ENCODE measurements around the gene KCNQ1OT1. TPM values are rescaled to one million over a fixed set of nuclear protein-coding genes. Genes with fewer than 3 reads are reported as not detected.

KCNQ1OT1 gene
- total and polyA plus RNA-seq, 7 donors = 0.01 to 0.56 (median 0.30) TPM

DNA sequence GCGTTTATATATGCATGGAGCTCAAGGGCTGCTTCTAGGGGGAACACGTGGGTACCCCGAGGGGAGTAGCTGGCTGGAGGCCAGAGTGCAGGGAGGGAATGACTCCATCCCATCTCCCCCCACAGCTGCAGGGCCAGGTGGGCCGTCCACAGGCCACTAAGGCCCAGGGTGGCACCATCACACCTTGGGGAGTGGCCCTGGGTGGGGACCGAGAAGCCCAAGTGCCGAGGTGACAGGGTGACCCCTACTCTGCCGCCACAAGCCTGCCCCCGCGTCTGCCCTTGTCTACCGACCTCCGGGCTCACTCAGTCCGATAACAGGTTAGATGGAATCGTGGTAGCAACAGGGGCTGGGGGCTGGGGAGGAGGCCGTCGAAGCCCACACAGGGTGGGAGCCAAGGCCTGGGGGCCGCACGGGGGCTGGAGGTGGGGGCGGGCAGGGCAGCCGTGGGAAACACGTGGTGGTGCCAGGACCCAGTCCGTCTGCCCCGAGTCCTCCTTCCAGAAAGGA, 125.7 kb downstream of the KCNQ1OT1 start:
- Histone ChIP-seq H3K27me3 (ENCODE audit: insufficient read depth in 3 of 3, low read length in 2 of 3) (no peaks in the 10 kb centered on the region), H3K36me3 (ENCODE audit: insufficient read depth in 1 of 2, low read depth in 1 of 2) (no peaks in the 10 kb centered on the region), H3K4me3 (no peak overlapping the region), H3K9me3 (no peaks in the 10 kb centered on the region), H3K27ac (no peak overlapping the region), H3K4me1 (no peaks in the 10 kb centered on the region)
- intact Hi-C loops (cut with DNase I) = no loop called here
- DNase-seq (peak; percentile 11 to 22), ATAC-seq (no peak)
- 85 to 89% (median 88%) methylated on average over 13 to 22 of the region's 22 CpGs for WGBS, 3 donors
- TF ChIP-seq, protein P1, sequence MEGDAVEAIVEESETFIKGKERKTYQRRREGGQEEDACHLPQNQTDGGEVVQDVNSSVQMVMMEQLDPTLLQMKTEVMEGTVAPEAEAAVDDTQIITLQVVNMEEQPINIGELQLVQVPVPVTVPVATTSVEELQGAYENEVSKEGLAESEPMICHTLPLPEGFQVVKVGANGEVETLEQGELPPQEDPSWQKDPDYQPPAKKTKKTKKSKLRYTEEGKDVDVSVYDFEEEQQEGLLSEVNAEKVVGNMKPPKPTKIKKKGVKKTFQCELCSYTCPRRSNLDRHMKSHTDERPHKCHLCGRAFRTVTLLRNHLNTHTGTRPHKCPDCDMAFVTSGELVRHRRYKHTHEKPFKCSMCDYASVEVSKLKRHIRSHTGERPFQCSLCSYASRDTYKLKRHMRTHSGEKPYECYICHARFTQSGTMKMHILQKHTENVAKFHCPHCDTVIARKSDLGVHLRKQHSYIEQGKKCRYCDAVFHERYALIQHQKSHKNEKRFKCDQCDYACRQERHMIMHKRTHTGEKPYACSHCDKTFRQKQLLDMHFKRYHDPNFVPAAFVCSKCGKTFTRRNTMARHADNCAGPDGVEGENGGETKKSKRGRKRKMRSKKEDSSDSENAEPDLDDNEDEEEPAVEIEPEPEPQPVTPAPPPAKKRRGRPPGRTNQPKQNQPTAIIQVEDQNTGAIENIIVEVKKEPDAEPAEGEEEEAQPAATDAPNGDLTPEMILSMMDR (IDR thresholded peaks at IDR 0.05) = no peak

DNA sequence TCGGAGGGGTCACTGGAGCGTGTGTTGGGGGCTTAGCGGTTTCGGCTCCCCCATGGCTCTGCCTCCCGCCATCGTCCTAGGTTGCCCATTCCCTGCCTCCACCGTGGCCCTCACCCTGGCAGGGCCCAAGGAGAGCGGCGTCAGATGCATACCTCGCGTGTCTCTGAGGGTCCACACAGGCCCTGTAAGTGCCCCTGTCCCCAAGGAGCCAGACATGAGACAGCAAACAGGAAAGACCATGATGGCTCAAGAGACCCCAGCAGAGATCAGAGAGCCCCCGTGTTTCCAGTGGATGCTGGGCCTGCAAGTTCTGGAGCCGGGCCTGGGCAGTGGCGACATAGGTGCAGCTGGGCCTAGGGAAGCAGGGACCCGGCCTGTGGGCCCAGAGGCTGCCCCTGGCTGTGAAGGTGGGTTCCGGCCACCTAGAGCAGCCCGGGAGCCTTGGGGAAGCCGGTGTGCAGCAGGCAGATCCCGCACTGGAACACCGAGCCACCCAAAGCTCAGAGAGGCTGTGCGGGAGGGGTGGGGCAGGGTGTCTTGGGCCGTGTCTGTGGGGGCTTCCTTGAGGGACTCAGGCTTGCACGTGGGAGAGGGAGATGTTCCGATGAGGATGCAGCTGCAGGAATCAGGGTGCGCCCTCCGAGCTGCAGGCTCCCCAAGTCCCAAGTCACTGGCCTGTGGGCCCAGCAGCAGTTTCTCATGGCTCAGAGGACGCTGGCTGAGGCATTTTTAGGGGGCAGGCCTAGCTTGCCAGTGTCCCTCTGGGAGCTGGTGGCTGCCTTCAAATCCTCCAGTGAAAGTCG, 126.4 kb downstream of the KCNQ1OT1 start:
- no peaks in the 10 kb centered on the region for H3K36me3 ChIP-seq (ENCODE audit: insufficient read depth in 1 of 2, low read depth in 1 of 2)
- ATAC-seq = no peak
- DNase-seq = peak; percentile 6 to 39
- WGBS, 3 donors = 90 to 95% (median 94%) methylated on average over 27 to 28 of the region's 28 CpGs
- H3K27ac ChIP-seq = no peak overlapping the region
- TF ChIP-seq, protein P1 (IDR thresholded peaks at IDR 0.05) = no peak
- intact Hi-C loops (cut with DNase I) = no loop called here
- H3K4me3 ChIP-seq = no peak overlapping the region
- H3K9me3 ChIP-seq = no peaks in the 10 kb centered on the region
- no peaks in the 10 kb centered on the region for H3K27me3 ChIP-seq (ENCODE audit: insufficient read depth in 3 of 3, low read length in 2 of 3)
- no peaks in the 10 kb centered on the region for H3K4me1 ChIP-seq

DNA sequence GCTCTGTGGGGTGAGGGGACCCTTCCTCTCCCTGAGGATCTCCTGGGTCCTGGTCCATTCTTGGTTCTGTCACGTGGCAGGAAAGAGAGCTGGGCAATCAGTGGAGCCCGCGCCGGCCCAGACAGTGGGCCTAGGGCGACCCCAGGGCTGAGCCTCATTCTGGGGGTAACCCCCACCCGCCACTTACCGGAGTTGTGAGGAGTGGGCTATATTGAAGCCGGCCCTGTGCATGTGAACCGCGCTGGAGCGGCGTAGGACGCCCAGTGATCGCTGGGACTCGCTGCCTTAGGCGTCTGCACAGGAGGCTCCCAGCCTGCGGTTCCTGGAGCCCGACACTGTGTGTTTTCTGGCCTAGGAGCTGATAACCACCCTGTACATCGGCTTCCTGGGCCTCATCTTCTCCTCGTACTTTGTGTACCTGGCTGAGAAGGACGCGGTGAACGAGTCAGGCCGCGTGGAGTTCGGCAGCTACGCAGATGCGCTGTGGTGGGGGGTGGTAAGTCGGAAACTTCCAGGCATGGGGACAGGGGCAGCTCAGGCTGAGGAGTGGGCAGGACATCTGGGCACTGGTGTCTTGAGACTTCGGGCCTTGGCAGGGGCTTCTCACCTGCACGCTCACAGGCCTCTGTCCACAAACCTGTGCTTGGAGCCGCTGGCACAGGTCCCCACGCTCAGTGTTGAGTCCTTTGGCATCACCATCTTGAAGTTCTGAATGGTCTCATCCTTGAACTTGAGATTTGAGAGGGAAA, 127.1 kb downstream of the KCNQ1OT1 start:
- Histone ChIP-seq H3K27me3 (ENCODE audit: insufficient read depth in 3 of 3, low read length in 2 of 3) (no peaks in the 10 kb centered on the region), H3K9me3 (no peaks in the 10 kb centered on the region), H3K27ac (no peak overlapping the region), H3K36me3 (ENCODE audit: insufficient read depth in 1 of 2, low read depth in 1 of 2) (no peaks in the 10 kb centered on the region), H3K4me1 (no peaks in the 10 kb centered on the region), H3K4me3 (no peak overlapping the region)
- 96 to 98% (median 97%) methylated on average over 33 of the region's 33 CpGs for WGBS, 3 donors
- TF ChIP-seq, protein P1 (IDR thresholded peaks at IDR 0.05) = no peak
- DNase-seq (peak; percentile 4 to 30), ATAC-seq (no peak)
- intact Hi-C loops (cut with DNase I) = no loop called here

DNA sequence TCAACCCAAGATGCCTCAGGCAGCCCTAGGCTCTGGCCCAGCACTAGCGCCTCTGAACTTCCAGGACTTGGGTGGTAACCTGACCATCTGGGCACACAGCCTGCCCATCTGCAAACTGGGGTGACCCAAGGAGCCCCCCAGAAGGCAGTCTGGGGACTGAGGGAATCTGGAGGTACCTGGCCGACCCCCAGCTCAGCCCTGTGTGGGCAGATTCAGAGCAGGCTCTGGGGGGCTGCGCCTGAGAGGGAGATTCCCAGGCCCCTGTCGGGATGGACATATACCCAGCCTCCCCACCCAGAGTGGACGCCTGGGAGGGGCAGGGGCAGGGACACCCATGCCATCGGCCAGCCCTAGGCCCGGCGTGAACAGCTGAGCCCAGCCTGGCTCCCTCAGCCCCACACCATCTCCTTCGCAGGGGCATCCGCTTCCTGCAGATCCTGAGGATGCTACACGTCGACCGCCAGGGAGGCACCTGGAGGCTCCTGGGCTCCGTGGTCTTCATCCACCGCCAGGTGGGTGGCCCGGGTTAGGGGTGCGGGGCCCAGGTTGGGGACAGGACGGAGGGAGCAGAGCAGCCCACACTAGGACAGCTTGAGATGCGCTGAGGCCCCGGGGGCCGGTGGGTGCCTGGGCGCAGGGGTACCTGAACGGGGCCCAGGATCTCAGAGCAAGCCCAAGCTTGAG, 128.1 kb downstream of the KCNQ1OT1 start:
- 95 to 98% (median 96%) methylated on average over 20 to 23 of the region's 23 CpGs for WGBS, 3 donors
- TF ChIP-seq, protein P1 (IDR thresholded peaks at IDR 0.05) = no peak
- H3K4me3 ChIP-seq = no peak overlapping the region
- H3K4me1 ChIP-seq = no peaks in the 10 kb centered on the region
- ATAC-seq (no peak), DNase-seq (peak; percentile 3 to 42)
- no peaks in the 10 kb centered on the region for H3K36me3 ChIP-seq (ENCODE audit: insufficient read depth in 1 of 2, low read depth in 1 of 2)
- intact Hi-C loops (cut with DNase I) = no loop called here
- no peak overlapping the region for H3K27ac ChIP-seq
- H3K9me3 ChIP-seq = no peaks in the 10 kb centered on the region
- H3K27me3 ChIP-seq (ENCODE audit: insufficient read depth in 3 of 3, low read length in 2 of 3) = no peaks in the 10 kb centered on the region

Measured in psoas muscle (tissue), 8 donors.